OCI-LY3 (cell line): Measurements from ENCODE around the gene NEU2.

Experiments used
- CTCF ChIP-seq: fragments of 200-600, 300-600 bp; sonication (generic); IDR thresholded peaks from 2 replicates; pipeline ENCODE4 v1.5.1; 2014; ENCODE audit warnings: antibody characterized with exemption, low read length, low read depth
- EZH2phosphoT487 ChIP-seq: fragments of 200-600 bp; shearing (Covaris generic); IDR thresholded peaks from 2 replicates; pipeline ENCODE4 v1.6.1; 2018; ENCODE audit warnings: antibody characterized with exemption, mixed run types, low read depth

- no peak for TF ChIP-seq CTCF
- TF ChIP-seq EZH2phosphoT487 = no peak
Observed at GRCh38 chr2:233002829-233003657, 29.4 kb upstream of the NEU2 start.
